Uterus (tissue), 4 donors: ENCODE measurements around the gene CKB. TPM values are rescaled to one million over a fixed set of nuclear protein-coding genes. Genes with fewer than 3 reads are reported as not detected.

Experiments used
- DNase-seq, 2 donors: peaks; one replicate each; pipeline ENCODE4 v3.0.0-alpha.2; 2019 to 2020
- H3K27ac ChIP-seq, 2 donors: fragments of 200-600 bp; sonication (generic); 1 replicate in 1 of 2; 2 replicates in 1 of 2; pipeline ENCODE4 v1.5.1; 2016 to 2018
- H3K27me3 ChIP-seq, 2 donors: fragments of 200-600 bp; sonication (generic); one replicate each; pipeline ENCODE4 v1.5.1; 2018 to 2019; ENCODE audit warnings: control low read depth in 1 of 2
- H3K36me3 ChIP-seq, 2 donors: fragments of 200-600 bp; sonication (generic); one replicate each; pipeline ENCODE4 v1.5.1; 2019; ENCODE audit warnings: control low read depth in 1 of 2
- H3K4me1 ChIP-seq, 2 donors: fragments of 200-600 bp; sonication (generic); one replicate each; pipeline ENCODE4 v1.5.1; 2018 to 2019; ENCODE audit warnings: control low read depth in 1 of 2
- H3K4me3 ChIP-seq, 2 donors: fragments of 200-600 bp; sonication (generic); 1 replicate in 1 of 2; 2 replicates in 1 of 2; pipeline ENCODE4 v1.5.1; 2018 to 2019; ENCODE audit warnings: mild to moderate bottlenecking in 1 of 2
- H3K9me3 ChIP-seq, 2 donors: fragments of 200-600 bp; sonication (generic); one replicate each; pipeline ENCODE4 v1.5.1; 2019; ENCODE audit warnings: control low read depth in 1 of 2
- CTCF ChIP-seq, 4 experiments: fragments of 200-600 bp in 2 of 4; fragments of 450-650 bp in 2 of 4; sonication (generic) in 2 of 4; IDR thresholded peaks; one replicate each; pipeline ENCODE4 v1.5.1; 2016 to 2019; ENCODE audit warnings: antibody characterized with exemption in 4 of 4, mild to moderate bottlenecking in 2 of 4, moderate library complexity in 1 of 4
- POLR2A ChIP-seq, 2 donors: fragments of 450-650 bp; IDR thresholded peaks; one replicate each; pipeline ENCODE4 v1.6.1; 2016; ENCODE audit warnings: antibody characterized with exemption in 2 of 2, mild to moderate bottlenecking in 1 of 2, moderate library complexity in 1 of 2
- intact Hi-C: fragments of 100-400 bp; cut with DNase I; formaldehyde crosslinking; loops from one replicate; pipeline ENCODE4 v1.15.1; 2023; ENCODE audit warnings: low total_unique reads
- total RNA-seq, 4 donors: library from RNA; depleted of rRNA in 3 of 4; stranded (reverse); fragments of >200 nt in 3 of 4; gene quantifications; one replicate each; pipeline versions ENCODE4 v1.1.0 to v1.2.4, GENCODE V29; 2014 to 2023
- donor health status: DM: yes; HTN: yes; CAD: no.

CKB gene
- total RNA-seq, 4 donors from 2014 or later: 96.2 to 291 (median 218) TPM

- peak; percentile 42 to 66 for DNase-seq
- intact Hi-C loops: no loop called here
- TF ChIP-seq POLR2A (IDR thresholded peaks at IDR 0.05) (no peak), CTCF (IDR thresholded peaks at IDR 0.05) (no peak)
- no peaks in the 10 kb centered on the region for H3K36me3 ChIP-seq
- H3K4me3 ChIP-seq: peak overlapping the region in 1 of 2 donors; percentile 4
- peak overlapping the region; percentile 71 to 86 for H3K27ac ChIP-seq
- H3K27me3 ChIP-seq: no peaks in the 10 kb centered on the region
- peaks cover 6 to 14% of the 10 kb centered on the region in 2 donors for H3K4me1 ChIP-seq
- no peaks in the 10 kb centered on the region for H3K9me3 ChIP-seq
These were observed 29.6 kb upstream of the CKB start for GRCh38 chr14:103552011-103552845.

GRCh38 chr14:103551338-103551762, 28.7 kb upstream of the CKB start:
- H3K4me1 ChIP-seq: peaks cover 6 to 11% of the 10 kb centered on the region in 2 donors
- H3K4me3 ChIP-seq: peak overlapping the region in 1 of 2 donors; percentile 4
- intact Hi-C loops: no loop called here
- no peaks in the 10 kb centered on the region for H3K9me3 ChIP-seq
- peak; percentile 73 to 83 for DNase-seq
- no peaks in the 10 kb centered on the region for H3K36me3 ChIP-seq
- H3K27me3 ChIP-seq: no peaks in the 10 kb centered on the region
- TF ChIP-seq CTCF (IDR thresholded peaks at IDR 0.05): no peak
- peak in 1 of 2 donors; percentile 23 for TF ChIP-seq POLR2A (IDR thresholded peaks at IDR 0.05)
- H3K27ac ChIP-seq: peak overlapping the region; percentile 71 to 86

GRCh38 chr14:103550451-103551337, 28.1 kb upstream of the CKB start:
- intact Hi-C loops: no loop called here
- Histone ChIP-seq H3K27me3 (no peaks in the 10 kb centered on the region), H3K36me3 (no peaks in the 10 kb centered on the region), H3K4me1 (peaks cover 6 to 11% of the 10 kb centered on the region in 2 donors), H3K9me3 (no peaks in the 10 kb centered on the region), H3K27ac (peak overlapping the region; percentile 71 to 86), H3K4me3 (no peak overlapping the region)
- TF ChIP-seq POLR2A (IDR thresholded peaks at IDR 0.05): no peak
- TF ChIP-seq CTCF (IDR thresholded peaks at IDR 0.05): no peak
- peak; percentile 36 to 51 for DNase-seq

- H3K36me3 ChIP-seq: no peaks in the 10 kb centered on the region
- intact Hi-C loops: loop anchor here (5.0 kb wide), 1 partner anchor 47 kb away; no protein-coding TSS in a partner anchor
- no peaks in the 10 kb centered on the region for H3K9me3 ChIP-seq
- peaks cover 8 to 15% of the 10 kb centered on the region in 2 donors for H3K4me1 ChIP-seq
- no peaks in the 10 kb centered on the region for H3K27me3 ChIP-seq
- H3K27ac ChIP-seq: peak overlapping the region; percentile 71 to 86
- TF ChIP-seq POLR2A (IDR thresholded peaks at IDR 0.05) (no peak), CTCF (IDR thresholded peaks at IDR 0.05) (no peak)
- H3K4me3 ChIP-seq: no peak overlapping the region
- DNase-seq: peak; percentile 24 to 30
These were observed 27.0 kb upstream of the CKB start for GRCh38 chr14:103549361-103550311.
